HS-27A (cell line): ENCODE measurements around the gene RNF31.
"Not testable (repeated sequence)": the region's sequence is repeated elsewhere in the genome, so short reads cannot be mapped to it uniquely, and the experiment has no call there.

Experiments
- DNase-seq: peaks from one replicate; pipeline ENCODE4 v3.0.0-alpha.2; 2012; ENCODE audit warnings: low read depth, missing footprints

Gene RNF31

GRCh38 chr14:24202538-24202937, 55.2 kb downstream of the RNF31 start:
- not testable (repeated sequence) for DNase-seq

GRCh38 chr14:24203249-24203886, 56.1 kb downstream of the RNF31 start:
- DNase-seq: not testable (repeated sequence)

- DNase-seq: no peak
These were observed 57.2 kb downstream of the RNF31 start for GRCh38 chr14:24204163-24205146.

- DNase-seq: no peak
These were observed 59.2 kb downstream of the RNF31 start for GRCh38 chr14:24206260-24207103.

GRCh38 chr14:24207104-24207551, 59.8 kb downstream of the RNF31 start:
- DNase-seq: no peak

GRCh38 chr14:24207625-24208024, 60.3 kb downstream of the RNF31 start:
- DNase-seq: no peak
